H9 (cell line): ENCODE measurements around the gene PAK5. TPM values are rescaled to one million over a fixed set of nuclear protein-coding genes. Genes with fewer than 3 reads are reported as not detected.

Experiments
- DNase-seq: peaks from one replicate; pipeline ENCODE4 v3.0.0-alpha.2; 2017
- H2AFZ ChIP-seq: one replicate; pipeline ENCODE4 v1.6.1; 2013; ENCODE audit warnings: mild to moderate bottlenecking, low read length, control low read depth, moderate library complexity
- H2AK5ac ChIP-seq: 2 replicates; pipeline ENCODE4 v1.6.1; 2013; ENCODE audit warnings: low read length, control low read depth, mixed read lengths; ENCODE audit not compliant: insufficient read length
- H2BK120ac ChIP-seq: one replicate; pipeline ENCODE4 v1.6.1; 2013; ENCODE audit warnings: low read depth, mild to moderate bottlenecking, low read length, control low read depth, inconsistent platforms; ENCODE audit not compliant: poor library complexity, severe bottlenecking
- H2BK12ac ChIP-seq: 2 replicates; pipeline ENCODE4 v1.6.1; 2013; ENCODE audit warnings: low read length, control low read depth, mixed read lengths, low read depth; ENCODE audit not compliant: insufficient read length
- H2BK15ac ChIP-seq: 2 replicates; pipeline ENCODE4 v1.6.1; 2013; ENCODE audit warnings: low read depth, low read length, control low read depth
- H2BK20ac ChIP-seq: one replicate; pipeline ENCODE4 v1.6.1; 2013; ENCODE audit warnings: low read depth, mild to moderate bottlenecking, low read length, control low read depth, inconsistent platforms; ENCODE audit not compliant: poor library complexity, severe bottlenecking
- H2BK5ac ChIP-seq: 2 replicates; pipeline ENCODE4 v1.6.1; 2013; ENCODE audit warnings: low read length, control low read depth, mixed read lengths; ENCODE audit not compliant: insufficient read length
- H3K14ac ChIP-seq: 2 replicates; pipeline ENCODE4 v1.6.1; 2013; ENCODE audit warnings: low read length, control low read depth; ENCODE audit not compliant: insufficient read depth
- H3K18ac ChIP-seq: 2 replicates; pipeline ENCODE4 v1.6.1; 2013; ENCODE audit warnings: low read depth, mild to moderate bottlenecking, mixed read lengths, low read length, control low read depth; ENCODE audit not compliant: insufficient read length
- H3K23ac ChIP-seq: 2 replicates; pipeline ENCODE4 v1.6.1; 2013; ENCODE audit warnings: low read length, control low read depth, mixed read lengths, low read depth; ENCODE audit not compliant: insufficient read length
- H3K23me2 ChIP-seq: 2 replicates; pipeline ENCODE4 v1.6.1; 2013; ENCODE audit warnings: low read depth, mild to moderate bottlenecking, mixed read lengths, low read length, control low read depth; ENCODE audit not compliant: insufficient read length, poor library complexity, severe bottlenecking
- H3K27ac ChIP-seq: 2 replicates; pipeline ENCODE4 v1.5.1; 2013; ENCODE audit warnings: low read length, control low read depth, mixed read lengths, low read depth; ENCODE audit not compliant: insufficient read length
- H3K27me3 ChIP-seq: 2 replicates; pipeline ENCODE4 v1.6.1; 2013; ENCODE audit warnings: low read length, control low read depth, inconsistent platforms; ENCODE audit not compliant: insufficient read depth
- H3K4ac ChIP-seq: 2 replicates; pipeline ENCODE4 v1.6.1; 2013; ENCODE audit warnings: low read depth, mild to moderate bottlenecking, control low read depth, inconsistent platforms, low read length, moderate library complexity
- H3K4me1 ChIP-seq: 2 replicates; pipeline ENCODE4 v1.6.1; 2013; ENCODE audit warnings: low read length, control low read depth, inconsistent platforms; ENCODE audit not compliant: insufficient read depth
- H3K4me2 ChIP-seq: 2 replicates; pipeline ENCODE4 v1.6.1; 2013; ENCODE audit warnings: low read length, control low read depth, mixed read lengths; ENCODE audit not compliant: insufficient read length, insufficient read depth
- H3K56ac ChIP-seq: 2 replicates; pipeline ENCODE4 v1.6.1; 2013; ENCODE audit warnings: low read depth, mild to moderate bottlenecking, mixed read lengths, low read length, control low read depth; ENCODE audit not compliant: insufficient read length
- H3K79me1 ChIP-seq: 2 replicates; pipeline ENCODE4 v1.6.1; 2013; ENCODE audit warnings: low read depth, mild to moderate bottlenecking, moderate library complexity, low read length, control low read depth, inconsistent platforms; ENCODE audit not compliant: insufficient read depth, poor library complexity, severe bottlenecking
- H3K79me2 ChIP-seq: 2 replicates; pipeline ENCODE4 v1.6.1; 2013; ENCODE audit warnings: low read length, control low read depth, inconsistent platforms; ENCODE audit not compliant: insufficient read depth
- H3K9ac ChIP-seq: 2 replicates; pipeline ENCODE4 v1.6.1; 2013; ENCODE audit warnings: low read length, control low read depth, mixed read lengths; ENCODE audit not compliant: insufficient read length; ENCODE audit errors: extremely low read depth
- H3K9me3 ChIP-seq: one replicate; pipeline ENCODE4 v1.6.1; 2013; ENCODE audit warnings: low read depth, low read length, inconsistent platforms; ENCODE audit not compliant: control insufficient read depth
- H3T11ph ChIP-seq: one replicate; pipeline ENCODE4 v1.6.1; 2013; ENCODE audit warnings: mild to moderate bottlenecking, low read length, control low read depth, inconsistent platforms
- H4K20me1 ChIP-seq: one replicate; pipeline ENCODE4 v1.6.1; 2013; ENCODE audit not compliant: control insufficient read depth, insufficient read length, insufficient read depth
- H4K5ac ChIP-seq: 2 replicates; pipeline ENCODE4 v1.6.1; 2013; ENCODE audit warnings: low read depth, mild to moderate bottlenecking, mixed read lengths, low read length, control low read depth; ENCODE audit not compliant: insufficient read length
- H4K8ac ChIP-seq: replicated peaks from 2 replicates; pipeline ENCODE4 v1.6.1; 2013; ENCODE audit warnings: low read length, control low read depth, mixed read lengths, low read depth; ENCODE audit not compliant: insufficient read length
- H4K91ac ChIP-seq: 2 replicates; pipeline ENCODE4 v1.6.1; 2013; ENCODE audit warnings: low read depth, mild to moderate bottlenecking, moderate library complexity, mixed read lengths, low read length, control low read depth; ENCODE audit not compliant: insufficient read length
- H3K27ac Mint-ChIP-seq, 3 experiments: 2 replicates in 2 of 3; 3 replicates in 1 of 3; pipeline ENCODE4 v1.8.0; 2020 to 2021; ENCODE audit warnings: mixed read lengths in 3 of 3, mild to moderate bottlenecking in 1 of 3, moderate library complexity in 1 of 3
- H3K27me3 Mint-ChIP-seq: 2 replicates; pipeline ENCODE4 v1.8.0; 2021; ENCODE audit warnings: low read depth, mild to moderate bottlenecking, moderate library complexity, mixed read lengths
- H3K36me3 Mint-ChIP-seq, 3 experiments: 2 replicates in 2 of 3; 3 replicates in 1 of 3; pipeline ENCODE4 v1.8.0; 2020 to 2021; ENCODE audit warnings: low read depth in 3 of 3, mixed read lengths in 3 of 3; ENCODE audit not compliant: insufficient read depth in 1 of 3
- H3K4me1 Mint-ChIP-seq, 2 experiments: 2 replicates each; pipeline ENCODE4 v1.8.0; 2020; ENCODE audit warnings: mixed read lengths in 2 of 2
- H3K4me3 Mint-ChIP-seq, 2 experiments: 2 replicates in 1 of 2; 3 replicates in 1 of 2; pipeline ENCODE4 v1.8.0; 2020 to 2021; ENCODE audit warnings: mild to moderate bottlenecking in 2 of 2, mixed read lengths in 2 of 2, moderate library complexity in 1 of 2
- H3K9me3 Mint-ChIP-seq, 2 experiments: 2 replicates in 1 of 2; 3 replicates in 1 of 2; pipeline ENCODE4 v1.8.0; 2020; ENCODE audit warnings: mild to moderate bottlenecking in 2 of 2, mixed read lengths in 2 of 2, moderate library complexity in 1 of 2
- WGBS: extraction: QIAGEN DNeasy Blood & Tissue Kit; methylation state at CpG from one replicate; pipeline ENCODE4 v1.1.7; 2013; ENCODE audit warnings: missing lambda C conversion rate, low lambda C conversion rate, mixed read lengths; ENCODE audit not compliant: insufficient read length; ENCODE audit errors: extremely low coverage; 5-methylcytosine and 5-hydroxymethylcytosine counted together
- total RNA-seq: library from RNA; stranded (reverse); gene quantifications from 2 replicates; pipeline ENCODE4 v1.2.1, GENCODE V29; 2021
- TF ChIP-seq, protein P1 (sequence below): fragments of 200-600 bp; sonication (generic); conservative IDR thresholded peaks from 3 replicates; pipeline ENCODE4 v1.8.0; 2021; ENCODE audit warnings: antibody characterized with exemption, mild to moderate bottlenecking

The PAK5 gene
- total RNA-seq, 1 experiment from 2014 or later = 0.20 TPM

DNA sequence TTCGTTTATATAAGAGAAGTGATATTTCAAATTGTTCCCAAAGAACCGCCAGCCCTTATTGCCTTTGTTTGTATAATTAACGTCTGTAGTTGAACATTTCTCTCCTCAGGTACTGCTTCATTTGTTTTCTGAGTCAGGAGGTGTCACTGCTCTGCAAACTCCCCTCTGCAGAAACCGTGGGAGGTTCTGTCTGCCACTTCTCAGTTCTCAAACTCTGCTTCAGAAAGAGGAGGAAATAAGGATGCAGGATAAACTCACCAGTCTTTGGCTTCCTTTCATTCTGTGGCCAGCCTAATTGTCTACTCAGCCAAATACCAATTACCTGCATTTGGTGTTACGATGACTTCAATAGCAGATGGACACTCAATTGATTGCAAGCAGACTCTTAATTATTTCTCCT lies 149.8 kb downstream of the PAK5 start:
- Mint-ChIP-seq H3K27me3 (no peaks in the 10 kb centered on the region), H3K27ac (peak overlapping the region in 1 of 3 experiments; percentile 14; a peak in 1 of 7 replicates), H3K4me3 (no peak overlapping the region), H3K4me1 (peaks cover 7 to 14% of the 10 kb centered on the region in 2 experiments), H3K36me3 (no peaks in the 10 kb centered on the region), H3K9me3 (no peaks in the 10 kb centered on the region)
- Histone ChIP-seq H4K91ac (no peak overlapping the region), H3K18ac (no peak overlapping the region), H2AFZ (no peak overlapping the region), H2AK5ac (no peak overlapping the region), H3K79me1 (no peaks in the 10 kb centered on the region), H3K9me3 (no peaks in the 10 kb centered on the region), H3K14ac (no peak overlapping the region), H2BK12ac (no peak overlapping the region), H3T11ph (no peak overlapping the region), H3K4ac (no peak overlapping the region), H3K4me2 (no peak overlapping the region), H3K79me2 (no peaks in the 10 kb centered on the region), H4K5ac (no peak overlapping the region), H3K9ac (no peak overlapping the region), H3K23ac (no peak overlapping the region), H3K27ac (no peak overlapping the region), H3K4me1 (no peaks in the 10 kb centered on the region), H3K27me3 (no peaks in the 10 kb centered on the region), H4K8ac (no peak overlapping the region), H2BK15ac (no peak overlapping the region), H4K20me1 (no peaks in the 10 kb centered on the region), H3K23me2 (no peaks in the 10 kb centered on the region), H2BK5ac (no peak overlapping the region), H3K56ac (no peak overlapping the region), H2BK20ac (no peak overlapping the region), H2BK120ac (no peak overlapping the region)
- TF ChIP-seq, protein P1, sequence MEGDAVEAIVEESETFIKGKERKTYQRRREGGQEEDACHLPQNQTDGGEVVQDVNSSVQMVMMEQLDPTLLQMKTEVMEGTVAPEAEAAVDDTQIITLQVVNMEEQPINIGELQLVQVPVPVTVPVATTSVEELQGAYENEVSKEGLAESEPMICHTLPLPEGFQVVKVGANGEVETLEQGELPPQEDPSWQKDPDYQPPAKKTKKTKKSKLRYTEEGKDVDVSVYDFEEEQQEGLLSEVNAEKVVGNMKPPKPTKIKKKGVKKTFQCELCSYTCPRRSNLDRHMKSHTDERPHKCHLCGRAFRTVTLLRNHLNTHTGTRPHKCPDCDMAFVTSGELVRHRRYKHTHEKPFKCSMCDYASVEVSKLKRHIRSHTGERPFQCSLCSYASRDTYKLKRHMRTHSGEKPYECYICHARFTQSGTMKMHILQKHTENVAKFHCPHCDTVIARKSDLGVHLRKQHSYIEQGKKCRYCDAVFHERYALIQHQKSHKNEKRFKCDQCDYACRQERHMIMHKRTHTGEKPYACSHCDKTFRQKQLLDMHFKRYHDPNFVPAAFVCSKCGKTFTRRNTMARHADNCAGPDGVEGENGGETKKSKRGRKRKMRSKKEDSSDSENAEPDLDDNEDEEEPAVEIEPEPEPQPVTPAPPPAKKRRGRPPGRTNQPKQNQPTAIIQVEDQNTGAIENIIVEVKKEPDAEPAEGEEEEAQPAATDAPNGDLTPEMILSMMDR = no peak
- DNase-seq = no peak
- whole genome bisulfite sequencing = no CpG with 5 or more reads among the region's 5 CpGs
